ENCODE results near the gene ADAMTSL5.
"Not testable (repeated sequence)": the region's sequence is repeated elsewhere in the genome, so short reads cannot be mapped to it uniquely, and the experiment has no call there.

Gene ADAMTSL5

GRCh38 chr19:1531587-1531986, 18.8 kb upstream of the ADAMTSL5 start:
- in situ Hi-C loops (cut with MboI; ENCODE audit: low sequenced_read_pairs): loop anchor here (25.0 kb wide), 1 partner anchor 281 kb away; the partner anchor contains the start of gene ATP8B3

GRCh38 chr19:1530856-1531255, 18.0 kb upstream of the ADAMTSL5 start:
- in situ Hi-C loops (cut with MboI; ENCODE audit: low sequenced_read_pairs): loop anchor here (25.0 kb wide), 1 partner anchor 281 kb away; the partner anchor contains the start of gene ATP8B3

- in situ Hi-C loops (cut with MboI; ENCODE audit: low sequenced_read_pairs): loop anchor here (25.0 kb wide), 1 partner anchor 283 kb away; the partner anchor contains the start of gene ATP8B3
These were observed 16.6 kb upstream of the ADAMTSL5 start for GRCh38 chr19:1529430-1529816.

- in situ Hi-C loops (cut with MboI; ENCODE audit: low sequenced_read_pairs): loop anchor here (25.0 kb wide), 1 partner anchor 283 kb away; the partner anchor contains the start of gene ATP8B3
These were observed 16.0 kb upstream of the ADAMTSL5 start for GRCh38 chr19:1528596-1529429.

- in situ Hi-C loops (cut with MboI; ENCODE audit: low sequenced_read_pairs): loop anchor here (25.0 kb wide), 1 partner anchor 285 kb away; the partner anchor contains the start of gene ATP8B3
These were observed 15.0 kb upstream of the ADAMTSL5 start for GRCh38 chr19:1527650-1528309.

- in situ Hi-C loops (cut with MboI; ENCODE audit: low sequenced_read_pairs): loop anchor here (25.0 kb wide), 1 partner anchor 285 kb away; the partner anchor contains the start of gene ATP8B3
These were observed 14.3 kb upstream of the ADAMTSL5 start for GRCh38 chr19:1526979-1527649.

GRCh38 chr19:1526066-1526778, 13.4 kb upstream of the ADAMTSL5 start:
- in situ Hi-C loops (cut with MboI; ENCODE audit: low sequenced_read_pairs): loop anchor here (25.0 kb wide), 1 partner anchor 286 kb away; the partner anchor contains the start of gene ATP8B3

DNA sequence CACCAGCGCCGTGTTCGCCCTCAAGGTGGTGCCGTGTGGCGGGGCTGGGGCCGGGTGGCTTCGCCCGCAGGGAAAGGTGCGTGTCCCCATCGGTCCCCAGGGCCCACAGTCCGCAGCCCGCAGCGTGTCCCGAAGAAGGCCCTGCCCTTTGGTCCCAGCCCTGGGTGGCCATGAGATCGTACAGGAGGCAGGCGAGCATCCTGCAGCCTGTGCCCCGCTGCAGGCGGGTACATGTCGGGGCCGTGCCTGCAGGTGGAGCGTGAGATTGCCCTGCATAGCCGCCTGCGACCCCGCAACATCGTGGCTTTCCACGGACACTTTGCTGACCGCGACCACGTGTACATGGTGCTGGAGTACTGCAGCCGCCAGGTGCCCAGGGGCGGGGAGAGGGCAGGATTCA, 12.5 kb upstream of the ADAMTSL5 start:
- in situ Hi-C loops (cut with MboI; ENCODE audit: low sequenced_read_pairs): loop anchor here (25.0 kb wide), 1 partner anchor 287 kb away; the partner anchor contains the start of gene ATP8B3

GRCh38 chr19:1524972-1525325, 12.1 kb upstream of the ADAMTSL5 start:
- in situ Hi-C loops (cut with MboI; ENCODE audit: low sequenced_read_pairs): loop anchor here (25.0 kb wide), 1 partner anchor 287 kb away; the partner anchor contains the start of gene ATP8B3

DNA sequence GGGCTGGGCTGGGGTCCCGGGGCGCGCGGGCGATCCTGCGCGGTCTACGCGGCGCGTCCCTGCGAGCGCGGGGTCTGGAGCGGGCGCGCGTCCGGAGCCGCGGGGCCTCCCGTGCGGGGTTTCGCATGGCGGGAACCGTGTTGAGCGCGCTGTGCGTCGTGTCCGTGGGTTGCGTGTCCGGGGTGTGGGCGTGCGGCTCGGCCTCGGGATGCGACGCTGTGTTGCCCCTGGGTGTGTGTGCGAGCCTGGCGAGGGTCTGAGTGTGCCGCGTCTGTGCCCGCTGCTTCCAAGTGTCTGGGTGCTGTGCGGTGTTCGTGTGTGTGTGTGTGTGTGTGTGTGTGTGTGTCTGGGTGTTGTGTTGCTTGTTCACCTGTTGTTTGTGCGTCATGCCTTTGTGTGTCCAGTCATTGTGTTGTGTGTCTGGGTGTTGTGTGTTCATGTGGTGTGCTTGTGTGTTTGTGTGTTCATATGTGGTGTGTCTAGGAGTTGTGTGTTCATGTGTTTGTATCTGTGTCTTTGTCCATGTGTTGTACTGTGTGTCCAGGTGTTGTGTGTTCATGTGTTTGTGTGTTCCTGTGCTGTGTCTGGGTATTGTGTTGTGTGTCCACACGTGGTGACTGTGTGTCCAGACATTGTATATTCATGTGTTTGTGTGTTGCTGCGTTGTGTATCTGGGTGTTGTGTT, 11.6 kb upstream of the ADAMTSL5 start:
- in situ Hi-C loops (cut with MboI; ENCODE audit: low sequenced_read_pairs): no loop called here

DNA sequence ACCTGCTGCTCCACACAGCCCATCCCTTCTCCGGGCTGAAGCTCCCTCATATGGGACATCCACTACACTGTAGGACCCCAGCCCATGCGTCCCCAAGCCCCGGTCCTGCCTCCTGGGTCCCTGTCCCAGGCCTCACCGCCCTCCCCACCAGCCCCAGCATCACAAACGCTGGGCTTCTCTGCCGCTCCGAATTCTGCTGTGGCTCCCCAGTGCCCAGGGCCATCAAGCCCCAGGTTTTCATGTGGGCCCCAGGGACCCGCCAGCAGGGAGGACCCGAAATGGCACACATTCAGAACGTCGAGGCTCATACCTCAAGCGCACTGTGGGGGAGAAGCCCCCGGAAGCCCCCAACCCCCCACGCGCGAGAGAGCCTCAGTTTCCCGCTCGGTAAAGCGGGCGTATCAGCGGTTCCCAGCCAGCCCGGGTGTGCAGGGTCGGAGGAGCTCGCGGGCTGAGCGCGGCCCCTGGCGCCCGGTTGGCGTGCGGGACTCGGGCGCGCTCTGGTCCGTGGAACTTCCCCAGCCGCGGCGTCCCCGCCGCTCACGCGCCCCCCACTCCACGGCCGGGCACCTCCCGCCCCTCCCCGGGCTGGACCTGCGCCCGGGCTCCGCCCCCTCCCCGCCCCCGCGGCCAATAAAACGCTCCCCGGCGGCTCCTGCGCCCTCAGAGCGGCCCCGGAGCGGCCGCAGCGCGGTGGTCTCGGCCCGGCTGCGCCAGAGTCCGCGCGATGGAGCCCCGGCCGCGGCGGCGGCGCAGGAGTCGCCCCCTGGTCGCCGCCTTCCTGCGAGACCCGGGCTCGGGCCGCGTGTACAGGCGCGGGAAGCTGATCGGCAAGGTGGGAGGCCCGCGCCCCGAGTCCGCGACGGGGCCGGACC, 10.8 kb upstream of the ADAMTSL5 start, which contains the start of gene PLK5:
PLK5 (plus strand) TSS at position 666 of the 875 bp plus-strand sequence. CDS start 2,920 bp downstream, outside the sequence.
- in situ Hi-C loops (cut with MboI; ENCODE audit: low sequenced_read_pairs): no loop called here

GRCh38 chr19:1522838-1523237, 10.0 kb upstream of the ADAMTSL5 start:
- in situ Hi-C loops (cut with MboI; ENCODE audit: low sequenced_read_pairs): no loop called here

GRCh38 chr19:1522061-1522460, 9.2 kb upstream of the ADAMTSL5 start:
- in situ Hi-C loops (cut with MboI; ENCODE audit: low sequenced_read_pairs): no loop called here

GRCh38 chr19:1521636-1522035, 8.8 kb upstream of the ADAMTSL5 start:
- in situ Hi-C loops (cut with MboI; ENCODE audit: low sequenced_read_pairs): no loop called here

GRCh38 chr19:1520203-1520780, 7.5 kb upstream of the ADAMTSL5 start:
- in situ Hi-C loops (cut with MboI; ENCODE audit: low sequenced_read_pairs): no loop called here

DNA sequence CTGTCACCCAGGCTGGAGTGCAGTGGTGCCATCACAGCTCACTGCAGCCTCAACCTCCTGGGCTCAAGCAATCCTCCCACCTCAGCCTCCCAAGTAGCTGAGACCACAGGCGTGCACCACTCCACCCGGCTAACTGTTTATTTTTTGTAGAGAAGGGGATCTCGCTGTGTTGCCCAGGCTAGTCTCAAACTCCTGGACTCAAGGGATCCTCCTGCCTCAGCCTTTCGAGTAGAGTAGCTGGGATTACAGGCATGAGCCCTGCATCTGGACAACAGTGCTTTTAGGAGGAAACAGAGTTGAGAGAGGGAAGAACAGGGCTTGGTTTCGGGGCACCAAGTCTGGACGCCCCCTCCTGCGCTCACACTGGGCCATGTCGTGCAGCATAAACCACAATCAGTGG, 7.0 kb upstream of the ADAMTSL5 start:
- in situ Hi-C loops (cut with MboI; ENCODE audit: low sequenced_read_pairs): not testable (repeated sequence)

DNA sequence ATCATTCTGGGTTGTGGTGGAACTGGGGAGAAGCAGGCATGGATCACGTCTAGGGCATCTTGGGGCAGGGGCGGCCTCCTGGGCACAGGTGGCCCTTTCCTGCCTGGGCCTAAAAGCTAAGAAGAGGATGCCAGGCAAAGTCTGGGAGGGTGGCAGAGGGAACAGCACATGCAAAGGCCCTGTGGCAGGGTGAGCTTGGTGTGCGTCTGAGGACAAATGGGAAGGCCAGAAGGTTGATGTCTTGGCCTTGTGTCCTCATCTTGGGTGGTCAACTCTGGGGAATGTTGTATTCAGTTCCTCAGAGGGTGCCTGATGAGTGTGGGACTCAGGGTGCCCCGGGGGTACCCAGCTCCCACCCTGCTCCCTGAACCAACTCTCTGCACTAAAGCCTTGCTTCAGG, 5.7 kb upstream of the ADAMTSL5 start:
- in situ Hi-C loops (cut with MboI; ENCODE audit: low sequenced_read_pairs): no loop called here

DNA sequence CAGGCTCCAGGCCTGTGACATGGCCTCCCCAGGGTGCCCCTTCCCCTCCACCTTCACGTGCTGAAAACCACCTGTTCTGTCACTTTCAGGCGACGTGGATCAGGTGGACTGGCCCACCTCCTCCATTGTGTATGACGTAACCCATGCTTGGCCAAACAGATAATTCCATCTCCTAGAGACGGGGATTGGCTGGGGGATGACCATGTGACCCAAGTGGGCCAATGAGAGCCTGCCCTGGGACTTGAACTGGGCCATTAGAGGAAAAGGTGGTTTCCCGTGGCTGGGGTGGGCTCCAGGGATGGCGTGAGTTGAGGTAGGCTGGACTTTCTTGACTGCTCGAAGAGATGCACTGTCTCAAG, 3.6 kb upstream of the ADAMTSL5 start:
- in situ Hi-C loops (cut with MboI; ENCODE audit: low sequenced_read_pairs): no loop called here
